Activated CD4-positive, alpha-beta T cell treated with anti-CD3 and anti-CD28 coated beads, Interleukin-2, Interleukin-6, amounts not matched to agents 100 ng/mL and 50 ng/mL, durations not matched to agents 16 hours and 8 hours (primary cell): Measurements from ENCODE around the gene LRRC43.

ENCODE experiments used
- DNase-seq: peaks from one replicate; pipeline ENCODE4 v3.0.0-alpha.2; 2020

LRRC43 gene

DNA sequence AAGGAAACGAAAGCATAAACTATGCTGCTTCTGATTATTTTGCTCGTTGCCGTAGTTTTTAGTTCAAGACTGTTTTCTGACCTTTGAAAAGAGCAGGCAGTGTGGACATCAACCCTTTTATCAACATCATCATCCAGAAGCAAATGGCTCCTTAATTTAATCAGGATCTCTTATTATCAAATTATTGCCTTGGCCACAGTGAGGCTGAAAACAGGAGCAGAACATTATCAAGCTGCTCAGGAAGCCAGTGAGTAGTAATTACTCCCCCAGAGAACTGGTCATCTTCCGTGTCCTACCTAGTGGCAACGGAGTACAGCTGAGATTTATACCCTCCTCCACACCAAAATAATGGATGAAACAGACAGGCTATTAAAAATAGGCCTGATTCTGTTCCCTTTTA is 45.2 kb downstream of the LRRC43 start:
- DNase-seq = no peak

DNA sequence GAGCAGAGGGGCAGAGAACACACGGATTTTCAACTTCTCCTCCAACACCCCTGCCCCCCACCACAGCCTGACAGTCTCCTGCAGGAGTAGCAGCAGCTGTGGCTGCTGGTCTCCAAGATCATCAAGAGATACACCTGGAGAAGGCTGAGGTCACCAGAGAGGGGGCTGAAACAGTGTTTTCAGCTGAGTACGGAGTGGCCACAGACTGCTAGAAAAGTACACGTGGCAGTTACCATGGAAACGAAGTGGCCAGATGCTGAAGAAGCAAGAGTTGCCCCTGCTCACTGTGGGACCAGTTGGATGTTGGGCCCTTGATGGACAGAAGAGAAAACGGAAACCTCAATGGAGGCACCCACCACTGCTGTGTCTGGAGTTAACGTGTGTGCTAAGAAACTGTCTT is 47.9 kb downstream of the LRRC43 start:
- no peak for DNase-seq

DNA sequence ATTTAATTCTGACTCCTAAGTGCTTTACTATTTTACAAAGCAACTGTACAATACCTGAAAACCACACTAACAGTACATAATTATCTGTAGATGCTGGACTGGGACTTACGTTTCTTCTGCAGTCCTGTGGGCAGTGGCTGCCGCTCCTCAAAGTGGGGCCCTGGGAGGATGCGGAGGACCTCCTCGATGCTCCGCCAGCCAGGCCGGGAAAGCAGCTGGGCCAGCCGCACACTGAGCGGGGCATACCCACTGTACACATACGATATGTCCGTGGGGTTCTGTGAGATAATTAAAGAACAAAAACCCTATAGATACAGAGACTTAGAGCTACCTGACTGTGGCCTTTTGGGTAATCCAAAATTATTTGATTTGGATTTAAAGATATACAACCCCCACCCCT is 49.8 kb downstream of the LRRC43 start:
- DNase-seq = no peak

DNA sequence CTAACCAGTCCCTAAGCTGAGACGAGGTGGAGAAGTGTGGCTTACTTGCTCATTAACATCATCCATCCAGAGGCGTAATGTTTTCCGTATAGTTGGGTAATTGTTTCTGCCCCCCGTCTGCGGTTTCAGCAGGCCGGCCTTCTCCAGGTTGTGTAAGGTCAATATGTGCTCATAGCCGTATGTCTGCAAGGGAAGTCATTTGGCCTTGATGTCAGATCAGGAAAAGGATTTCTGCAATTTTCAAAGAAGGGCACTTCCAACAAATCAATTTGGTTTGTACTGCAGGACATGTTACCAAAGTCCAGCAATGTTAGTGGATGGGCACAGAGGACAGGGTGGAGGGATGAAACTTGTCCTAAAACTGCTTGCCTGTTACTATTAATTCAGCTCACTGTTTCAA is 52.8 kb downstream of the LRRC43 start:
- DNase-seq = no peak

DNA sequence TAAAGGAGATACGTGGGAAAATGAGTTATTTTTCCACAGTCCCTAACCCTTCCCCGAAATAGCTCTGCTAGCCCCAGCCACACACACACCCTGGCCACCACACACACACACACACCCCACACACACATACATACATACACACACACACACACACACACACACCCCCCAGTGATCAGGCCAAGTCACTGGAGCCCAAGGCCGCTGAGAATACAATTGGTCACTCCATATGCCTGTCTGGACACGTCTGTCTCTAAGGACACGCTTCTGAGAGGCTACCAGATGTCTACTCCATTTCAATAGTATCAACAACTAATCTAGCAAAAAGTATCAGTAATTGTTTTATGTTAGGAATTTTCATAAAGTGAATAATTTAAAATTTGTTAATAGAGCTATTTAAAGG is 55.9 kb downstream of the LRRC43 start:
- no peak for DNase-seq

DNA sequence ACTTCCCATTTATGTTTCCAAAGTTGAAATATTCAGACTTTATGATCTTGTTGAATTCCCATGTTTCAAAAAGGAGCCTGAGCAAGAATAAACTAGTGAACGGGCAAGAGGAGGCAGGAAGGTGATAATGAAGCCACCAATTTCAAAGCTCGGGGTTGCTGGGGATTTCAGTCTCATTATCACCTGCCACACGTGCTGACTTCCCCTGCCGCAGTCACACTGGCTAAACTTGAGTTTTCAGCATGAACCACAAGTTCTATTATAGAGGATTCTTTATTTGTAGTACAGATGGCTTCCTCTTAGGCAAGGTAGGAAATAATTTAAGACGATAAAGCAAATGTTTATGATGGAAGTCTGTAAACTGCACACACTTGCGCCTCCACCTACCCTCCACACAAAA is 61.0 kb downstream of the LRRC43 start:
- DNase-seq = peak; percentile 30

DNA sequence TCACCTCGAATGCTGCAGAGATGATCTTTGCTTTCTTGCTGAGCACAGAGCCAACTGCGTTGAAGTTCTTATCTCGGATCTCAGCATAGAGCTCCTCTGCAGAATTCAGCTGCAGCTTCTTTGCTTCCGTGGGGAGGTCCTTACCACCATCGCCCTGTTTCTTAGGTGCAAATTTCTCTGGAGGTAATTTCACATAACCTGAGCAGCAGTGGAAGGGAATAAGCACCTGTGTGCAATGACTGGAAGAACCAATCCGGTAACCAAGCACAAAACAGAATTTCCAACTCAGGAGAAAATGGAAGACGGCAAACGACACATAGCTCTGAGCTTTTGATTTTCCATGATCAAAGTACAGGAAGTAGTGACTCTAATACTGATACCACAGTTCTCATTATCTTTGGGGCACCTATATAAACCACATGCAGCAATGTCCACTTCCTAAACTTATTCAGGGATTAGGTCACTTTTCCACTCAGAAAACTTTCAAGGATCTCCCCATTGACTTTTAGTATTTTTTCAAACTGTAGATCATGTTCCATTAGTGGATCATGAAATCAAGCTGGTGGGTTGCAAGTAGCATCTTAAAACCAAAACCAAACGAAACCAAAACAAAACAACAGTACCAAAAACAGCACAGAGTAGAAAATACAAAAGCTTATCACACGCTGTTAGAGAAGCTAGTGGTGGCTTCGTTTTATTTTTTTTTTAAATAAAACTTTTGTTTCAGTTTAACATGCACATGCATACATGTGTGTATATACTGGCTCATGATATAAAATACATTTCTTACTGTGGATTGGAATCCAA is 61.8 kb downstream of the LRRC43 start:
- DNase-seq = peak; percentile 49

DNA sequence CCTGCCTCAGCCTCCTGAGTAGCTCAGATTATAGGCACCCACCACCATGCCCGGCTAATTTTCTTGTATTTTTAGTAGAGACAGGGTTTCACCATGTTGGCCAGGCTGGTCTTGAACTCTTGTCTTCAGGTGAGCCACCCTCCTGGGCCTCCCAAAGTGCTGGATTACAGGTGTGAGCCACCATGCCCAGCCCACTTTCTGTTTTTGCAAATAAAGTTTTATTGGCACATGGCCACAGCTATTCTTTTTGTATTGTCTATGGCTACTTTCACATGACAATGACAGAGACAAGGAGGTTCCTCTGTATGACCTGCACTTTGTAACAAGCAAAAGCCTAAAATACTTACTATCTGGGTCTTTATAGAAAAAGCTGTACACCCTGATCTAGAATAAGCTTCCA is 62.6 kb downstream of the LRRC43 start:
- DNase-seq = no peak

DNA sequence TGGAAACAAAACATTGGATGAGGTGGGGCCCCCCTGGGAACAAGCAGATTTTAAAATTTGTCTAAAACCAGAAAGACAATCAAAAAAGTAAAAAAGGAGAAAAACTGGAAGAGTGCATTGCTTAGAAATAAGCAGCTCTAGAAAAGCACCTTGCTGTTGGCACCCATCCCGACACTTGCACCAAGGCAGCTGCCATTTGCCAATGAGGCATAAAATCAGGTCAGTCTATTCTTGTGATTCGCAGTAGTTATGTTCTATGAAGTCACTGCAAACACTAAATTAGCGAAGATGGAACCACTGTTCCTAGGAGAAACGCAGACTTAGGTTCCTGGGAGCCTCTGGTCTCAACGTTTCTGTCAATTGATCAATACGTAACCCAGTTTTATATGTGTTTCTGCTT is 67.1 kb downstream of the LRRC43 start:
- no peak for DNase-seq

DNA sequence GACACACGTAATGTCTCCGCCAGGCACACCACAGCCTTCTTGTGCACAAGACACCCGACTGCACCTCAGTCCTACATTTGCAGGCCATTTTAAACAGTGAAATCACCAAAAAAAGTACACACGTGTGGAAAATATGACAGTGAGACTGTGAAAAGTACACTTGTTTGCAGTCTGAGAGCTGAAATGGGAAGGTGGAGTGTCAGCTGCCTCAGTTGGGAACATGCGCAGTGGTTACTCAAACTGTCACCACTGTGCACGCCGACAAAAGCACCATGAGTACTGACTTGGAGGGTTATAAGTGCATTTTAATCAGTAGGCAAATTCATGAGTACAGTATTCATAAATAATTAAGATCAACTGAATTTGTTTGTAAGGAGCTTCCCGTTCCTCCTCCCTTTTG is 67.6 kb downstream of the LRRC43 start:
- no peak for DNase-seq
